Gastrocnemius medialis (tissue), 4 donors: ENCODE measurements around the gene MALRD1. TPM values are rescaled to one million over a fixed set of nuclear protein-coding genes. Genes with fewer than 3 reads are reported as not detected.

ENCODE experiments used
- ATAC-seq, 2 donors: fragments of 150-250 bp; one replicate each; pipeline ENCODE4 v1.9.1; 2016
- DNase-seq, 2 donors: peaks; one replicate each; pipeline ENCODE4 v3.0.0-alpha.2; 2019
- H3K27ac ChIP-seq, 4 donors: fragments of 200-600 bp; sonication (generic); 1 replicate in 1 of 4; 2 replicates in 3 of 4; pipeline ENCODE4 v1.5.1; 2016 to 2018; ENCODE audit warnings: mild to moderate bottlenecking in 2 of 4, moderate library complexity in 1 of 4
- H3K27me3 ChIP-seq, 3 donors: fragments of 200-600 bp; sonication (generic) in 2 of 3; 1 replicate in 1 of 3; 2 replicates in 2 of 3; pipeline versions ENCODE4 v1.5.1 to v1.6.0; 2016 to 2019; ENCODE audit warnings: mild to moderate bottlenecking in 1 of 3, moderate library complexity in 1 of 3
- H3K36me3 ChIP-seq, 2 donors: fragments of 200-600 bp; sonication (generic) in 1 of 2; one replicate each; pipeline ENCODE4 v1.5.1; 2017 to 2018
- H3K4me1 ChIP-seq, 2 donors: fragments of 200-600 bp; sonication (generic) in 1 of 2; one replicate each; pipeline ENCODE4 v1.5.1; 2016 to 2017; ENCODE audit warnings: mild to moderate bottlenecking in 2 of 2
- H3K4me3 ChIP-seq, 4 donors: fragments of 200-600 bp; sonication (generic) in 3 of 4; 1 replicate in 1 of 4; 2 replicates in 3 of 4; pipeline ENCODE4 v1.5.1; 2016 to 2019; ENCODE audit warnings: mild to moderate bottlenecking in 2 of 4
- H3K9me3 ChIP-seq, 3 donors: fragments of 200-600 bp; sonication (generic) in 2 of 3; 1 replicate in 1 of 3; 2 replicates in 2 of 3; pipeline ENCODE4 v1.5.1; 2016 to 2019
- CTCF ChIP-seq, 5 experiments: fragments of 450-650 bp in 3 of 5; fragments of 200-600 bp in 2 of 5; sonication (generic) in 2 of 5; IDR thresholded peaks in 4 of 5; conservative IDR thresholded peaks in 1 of 5; 1 replicate in 4 of 5; 2 replicates in 1 of 5; pipeline ENCODE4 v1.5.1; 2016 to 2019; ENCODE audit warnings: antibody characterized with exemption in 5 of 5, mild to moderate bottlenecking in 3 of 5, moderate library complexity in 3 of 5
- POLR2A ChIP-seq, 2 donors: fragments of 450-650 bp; IDR thresholded peaks; one replicate each; pipeline ENCODE4 v1.6.1; 2017; ENCODE audit warnings: antibody characterized with exemption in 2 of 2, mild to moderate bottlenecking in 2 of 2, moderate library complexity in 2 of 2
- in situ Hi-C, 4 donors: fragments of 200-750 bp; cut with MboI; loops; one replicate each; pipeline versions ENCODE4 v1.15.0 to v1.8.0; 2017; ENCODE audit warnings: low sequenced_read_pairs in 4 of 4
- intact Hi-C: fragments of 100-400 bp; cut with DNase I; formaldehyde crosslinking; loops from one replicate; pipeline ENCODE4 v1.15.1; 2023; ENCODE audit warnings: low total_unique reads
- total RNA-seq, 4 donors: library from RNA; depleted of rRNA; stranded (reverse); fragments of >200 nt; gene quantifications; one replicate each; pipeline versions ENCODE4 v1.1.0 to v1.2.3, GENCODE V29; 2016

MALRD1 gene
- total RNA-seq, 4 donors from 2014 or later, result 0.75 TPM; not detected in 3

DNA sequence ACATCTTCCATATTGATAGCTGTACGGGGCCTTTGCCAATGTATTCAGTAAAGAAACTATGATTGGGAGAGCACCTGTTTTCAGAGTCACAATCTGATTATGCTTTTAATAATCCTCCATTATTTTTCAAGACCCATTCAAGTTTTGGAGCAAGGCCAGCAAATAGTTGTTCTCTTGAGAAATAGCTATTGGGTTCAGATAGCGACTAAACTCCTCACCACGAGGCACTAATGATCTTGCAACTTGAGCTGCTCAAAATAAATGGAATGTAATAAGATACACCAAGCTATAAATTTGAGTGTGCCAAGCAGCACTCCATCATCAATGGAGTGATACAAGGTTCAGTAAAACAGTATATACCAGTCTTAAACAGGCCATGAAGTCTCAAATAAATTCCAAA is 7.4 kb upstream of the MALRD1 start:
- no peaks in the 10 kb centered on the region for H3K27me3 ChIP-seq
- no peak overlapping the region for H3K4me3 ChIP-seq
- no peaks in the 10 kb centered on the region for H3K36me3 ChIP-seq
- TF ChIP-seq POLR2A (IDR thresholded peaks at IDR 0.05), result no peak
- no peak for TF ChIP-seq CTCF (IDR thresholded peaks at IDR 0.05 in 4 of 5, conservative IDR thresholded peaks at IDR 0.05 in 1 of 5)
- in situ Hi-C loops, result no loop called here
- H3K27ac ChIP-seq, result no peak overlapping the region
- intact Hi-C loops, result no loop called here
- no peak for ATAC-seq
- H3K4me1 ChIP-seq, result no peaks in the 10 kb centered on the region
- DNase-seq, result no peak
- no peaks in the 10 kb centered on the region for H3K9me3 ChIP-seq

GRCh38 chr10:19043431-19043830 is 5.2 kb upstream of the MALRD1 start:
- no peaks in the 10 kb centered on the region for H3K9me3 ChIP-seq
- no peak for DNase-seq
- intact Hi-C loops, result no loop called here
- H3K27ac ChIP-seq, result no peak overlapping the region
- no peaks in the 10 kb centered on the region for H3K36me3 ChIP-seq
- in situ Hi-C loops, result no loop called here
- no peaks in the 10 kb centered on the region for H3K27me3 ChIP-seq
- no peak for ATAC-seq
- TF ChIP-seq POLR2A (IDR thresholded peaks at IDR 0.05) (no peak), CTCF (IDR thresholded peaks at IDR 0.05 in 4 of 5, conservative IDR thresholded peaks at IDR 0.05 in 1 of 5) (no peak)
- H3K4me3 ChIP-seq, result no peak overlapping the region
- H3K4me1 ChIP-seq, result no peaks in the 10 kb centered on the region

- no peak for ATAC-seq
- no peak for DNase-seq
- TF ChIP-seq POLR2A (IDR thresholded peaks at IDR 0.05) (no peak), CTCF (IDR thresholded peaks at IDR 0.05 in 4 of 5, conservative IDR thresholded peaks at IDR 0.05 in 1 of 5) (no peak)
- Histone ChIP-seq H3K27me3 (no peaks in the 10 kb centered on the region), H3K4me1 (no peaks in the 10 kb centered on the region), H3K36me3 (no peaks in the 10 kb centered on the region), H3K4me3 (no peak overlapping the region), H3K9me3 (no peaks in the 10 kb centered on the region), H3K27ac (no peak overlapping the region)
- intact Hi-C loops, result no loop called here
- in situ Hi-C loops, result no loop called here
Measured at GRCh38 chr10:19046679-19047078, 1.9 kb upstream of the MALRD1 start.

DNA sequence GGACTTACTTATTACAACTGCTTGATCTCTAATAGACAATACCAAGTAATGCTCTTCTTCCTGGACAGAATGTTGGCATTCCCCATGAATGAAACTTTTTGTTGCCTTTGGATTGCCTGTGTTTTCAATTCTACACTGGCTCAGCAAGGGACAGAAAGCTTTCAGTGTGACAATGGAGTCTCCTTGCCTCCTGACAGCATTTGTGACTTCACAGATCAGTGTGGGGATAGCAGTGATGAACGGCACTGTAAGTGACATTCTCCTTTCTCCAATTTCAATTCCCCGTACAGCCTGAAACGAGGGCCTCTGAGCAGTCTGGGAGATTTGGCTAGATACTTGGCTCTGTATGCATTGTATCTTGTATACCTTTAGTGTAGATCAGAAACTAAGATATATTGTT is 290 bp downstream of the MALRD1 start:
- DNase-seq (no peak), ATAC-seq (no peak)
- intact Hi-C loops, result no loop called here
- H3K4me3 ChIP-seq, result no peak overlapping the region
- in situ Hi-C loops, result no loop called here
- H3K27ac ChIP-seq, result no peak overlapping the region
- TF ChIP-seq POLR2A (IDR thresholded peaks at IDR 0.05), result no peak
- TF ChIP-seq CTCF (IDR thresholded peaks at IDR 0.05 in 4 of 5, conservative IDR thresholded peaks at IDR 0.05 in 1 of 5), result no peak
- no peaks in the 10 kb centered on the region for H3K4me1 ChIP-seq
- no peaks in the 10 kb centered on the region for H3K27me3 ChIP-seq
- no peaks in the 10 kb centered on the region for H3K9me3 ChIP-seq
- H3K36me3 ChIP-seq, result no peaks in the 10 kb centered on the region

DNA sequence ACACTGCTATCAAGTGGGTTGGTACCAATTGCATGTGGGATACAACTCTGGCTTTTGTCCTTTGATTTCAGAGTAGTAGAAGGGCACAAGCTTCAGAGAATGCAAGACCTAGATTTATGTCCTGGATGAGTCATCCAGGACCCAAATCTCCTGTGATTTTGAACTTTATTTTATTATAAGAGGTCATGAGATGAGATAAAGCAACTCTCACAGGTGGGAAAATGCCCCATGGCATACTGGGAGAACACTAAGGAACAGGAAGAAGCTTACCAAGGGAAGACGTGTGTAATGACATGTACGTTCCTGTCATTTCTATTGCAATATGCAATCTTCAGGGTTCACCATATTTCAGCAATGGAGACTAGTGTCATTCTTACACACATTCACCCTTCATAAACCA is 966 bp downstream of the MALRD1 start:
- intact Hi-C loops, result no loop called here
- Histone ChIP-seq H3K4me1 (no peaks in the 10 kb centered on the region), H3K4me3 (no peak overlapping the region), H3K27me3 (no peaks in the 10 kb centered on the region), H3K36me3 (no peaks in the 10 kb centered on the region), H3K9me3 (no peaks in the 10 kb centered on the region), H3K27ac (no peak overlapping the region)
- TF ChIP-seq POLR2A (IDR thresholded peaks at IDR 0.05) (no peak), CTCF (IDR thresholded peaks at IDR 0.05 in 4 of 5, conservative IDR thresholded peaks at IDR 0.05 in 1 of 5) (no peak)
- no peak for DNase-seq
- in situ Hi-C loops, result no loop called here
- no peak for ATAC-seq
